ENCODE data around the gene RIPK1. TPM values are rescaled to one million over a fixed set of nuclear protein-coding genes. Genes with fewer than 3 reads are reported as not detected.

RIPK1 gene
- polyA plus RNA-seq, 2 of the 4 experiments (the other 2 are of a cell fraction), result 10.6 to 14.3 TPM

DNA sequence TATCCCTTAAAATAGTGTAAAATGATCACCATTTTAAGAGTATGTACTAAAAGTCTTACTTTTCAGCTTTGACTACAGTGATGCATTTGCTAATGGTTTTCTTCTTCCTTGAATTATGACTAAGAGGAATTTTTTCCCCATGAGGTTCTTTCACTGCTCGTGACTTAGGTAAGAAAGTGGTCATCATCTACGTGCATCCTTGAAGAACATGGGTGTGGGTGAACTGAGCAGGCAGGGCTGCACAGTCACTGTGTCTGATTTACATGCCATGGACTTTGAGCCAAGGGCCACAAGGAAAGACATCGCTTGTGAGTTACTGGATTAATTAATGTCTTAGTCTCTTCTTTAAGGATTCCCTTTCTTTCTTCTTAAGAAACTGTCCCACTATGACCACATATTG, 35.3 kb upstream of the RIPK1 start (continued):
- TF ChIP-seq, protein P1, sequence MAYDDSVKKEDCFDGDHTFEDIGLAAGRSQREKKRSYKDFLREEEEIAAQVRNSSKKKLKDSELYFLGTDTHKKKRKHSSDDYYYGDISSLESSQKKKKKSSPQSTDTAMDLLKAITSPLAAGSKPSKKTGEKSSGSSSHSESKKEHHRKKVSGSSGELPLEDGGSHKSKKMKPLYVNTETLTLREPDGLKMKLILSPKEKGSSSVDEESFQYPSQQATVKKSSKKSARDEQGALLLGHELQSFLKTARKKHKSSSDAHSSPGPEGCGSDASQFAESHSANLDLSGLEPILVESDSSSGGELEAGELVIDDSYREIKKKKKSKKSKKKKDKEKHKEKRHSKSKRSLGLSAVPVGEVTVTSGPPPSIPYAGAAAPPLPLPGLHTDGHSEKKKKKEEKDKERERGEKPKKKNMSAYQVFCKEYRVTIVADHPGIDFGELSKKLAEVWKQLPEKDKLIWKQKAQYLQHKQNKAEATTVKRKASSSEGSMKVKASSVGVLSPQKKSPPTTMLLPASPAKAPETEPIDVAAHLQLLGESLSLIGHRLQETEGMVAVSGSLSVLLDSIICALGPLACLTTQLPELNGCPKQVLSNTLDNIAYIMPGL (CRISPR knock-in tag; IDR thresholded peaks at IDR 0.05; ENCODE audit: borderline replicate concordance), result no peak
- TF ChIP-seq HDAC2 (IDR thresholded peaks at IDR 0.05) (no peak), HOXB13 (CRISPR knock-in tag; IDR thresholded peaks at IDR 0.05; ENCODE audit: low read depth) (no peak), RAD21 (conservative IDR thresholded peaks at IDR 0.05 in 1 of 2, IDR thresholded peaks at IDR 0.05 in 1 of 2) (no peak)

DNA sequence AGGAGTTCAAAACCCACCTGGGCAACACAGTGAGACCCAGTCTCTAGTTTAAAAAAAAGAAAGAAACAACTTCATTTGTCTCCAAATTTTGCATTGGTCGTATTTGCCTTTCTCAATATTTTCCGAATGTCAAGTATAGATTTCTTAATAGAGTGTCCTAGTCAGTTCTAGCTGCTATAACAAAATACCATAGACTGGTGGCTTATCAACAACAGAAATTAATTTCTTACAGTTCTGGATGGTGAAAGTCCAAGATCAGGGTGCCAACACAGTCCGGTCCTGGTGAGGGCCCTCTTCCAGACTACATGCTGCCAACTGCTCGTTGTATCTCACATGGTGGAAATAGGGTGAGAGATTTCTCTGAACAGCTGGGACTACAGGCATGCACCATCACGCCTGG, 34.6 kb upstream of the RIPK1 start:
- CTCF ChIA-PET, result no interaction called here
- DNase-seq (ENCODE audit: low read depth in 1 of 2, low spot score in 1 of 2) (no peak), ATAC-seq (no peak), FAIRE-seq (no peak)
- no peak overlapping the region for H3K27ac ChIP-seq
- TF ChIP-seq BHLHE40 (IDR thresholded peaks at IDR 0.05; ENCODE audit: low read depth, low read length), result no peak
- TF ChIP-seq FOXS1 (CRISPR knock-in tag; IDR thresholded peaks at IDR 0.05), result no peak
- no peak for TF ChIP-seq HDAC2 (IDR thresholded peaks at IDR 0.05)
- TF ChIP-seq HOXB5 (CRISPR knock-in tag; IDR thresholded peaks at IDR 0.05), result no peak
- no peak for TF ChIP-seq RNF2 (IDR thresholded peaks at IDR 0.05; ENCODE audit: borderline replicate concordance, low read depth)
- no peak for TF ChIP-seq ZNF302 (CRISPR knock-in tag; IDR thresholded peaks at IDR 0.05)
- TF ChIP-seq EHMT2 (IDR thresholded peaks at IDR 0.05; ENCODE audit: low read depth), result no peak
- TF ChIP-seq PHF8 (IDR thresholded peaks at IDR 0.05; ENCODE audit: borderline replicate concordance, low read depth), result no peak
- TF ChIP-seq, protein P2, sequence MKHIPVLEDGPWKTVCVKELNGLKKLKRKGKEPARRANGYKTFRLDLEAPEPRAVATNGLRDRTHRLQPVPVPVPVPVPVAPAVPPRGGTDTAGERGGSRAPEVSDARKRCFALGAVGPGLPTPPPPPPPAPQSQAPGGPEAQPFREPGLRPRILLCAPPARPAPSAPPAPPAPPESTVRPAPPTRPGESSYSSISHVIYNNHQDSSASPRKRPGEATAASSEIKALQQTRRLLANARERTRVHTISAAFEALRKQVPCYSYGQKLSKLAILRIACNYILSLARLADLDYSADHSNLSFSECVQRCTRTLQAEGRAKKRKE (CRISPR knock-in tag; IDR thresholded peaks at IDR 0.05; ENCODE audit: low read depth), result no peak
- TF ChIP-seq, protein P3, sequence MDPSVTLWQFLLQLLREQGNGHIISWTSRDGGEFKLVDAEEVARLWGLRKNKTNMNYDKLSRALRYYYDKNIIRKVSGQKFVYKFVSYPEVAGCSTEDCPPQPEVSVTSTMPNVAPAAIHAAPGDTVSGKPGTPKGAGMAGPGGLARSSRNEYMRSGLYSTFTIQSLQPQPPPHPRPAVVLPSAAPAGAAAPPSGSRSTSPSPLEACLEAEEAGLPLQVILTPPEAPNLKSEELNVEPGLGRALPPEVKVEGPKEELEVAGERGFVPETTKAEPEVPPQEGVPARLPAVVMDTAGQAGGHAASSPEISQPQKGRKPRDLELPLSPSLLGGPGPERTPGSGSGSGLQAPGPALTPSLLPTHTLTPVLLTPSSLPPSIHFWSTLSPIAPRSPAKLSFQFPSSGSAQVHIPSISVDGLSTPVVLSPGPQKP (IDR thresholded peaks at IDR 0.05; ENCODE audit: low read depth, low read length), result no peak
- TF ChIP-seq ZC3H11A (IDR thresholded peaks at IDR 0.05), result no peak
- TF ChIP-seq MYC (IDR thresholded peaks at IDR 0.05; ENCODE audit: borderline replicate concordance, low read length), result no peak
- TF ChIP-seq JUNB (IDR thresholded peaks at IDR 0.05), result no peak
- no peak for TF ChIP-seq KDM1A (IDR thresholded peaks at IDR 0.05; ENCODE audit: low read depth)
- TF ChIP-seq TFCP2L1 (CRISPR knock-in tag; IDR thresholded peaks at IDR 0.05), result no peak
- no peak for TF ChIP-seq MAFK (IDR thresholded peaks at IDR 0.05; ENCODE audit: partially characterized antibody)
- TF ChIP-seq FOSL2 (IDR thresholded peaks at IDR 0.05), result no peak
- TF ChIP-seq FOSL2 (CRISPR knock-in tag; IDR thresholded peaks at IDR 0.05), result no peak
- no peak for TF ChIP-seq SREBF2 (IDR thresholded peaks at IDR 0.05)
- TF ChIP-seq POLR2A (IDR thresholded peaks at IDR 0.05; ENCODE audit: low read length), result no peak
- H3K4me1 ChIP-seq, result no peaks in the 10 kb centered on the region
- no peaks in the 10 kb centered on the region; the same call in 2 of the 3 replicates for H3K9me3 ChIP-seq
- H3K4me3 ChIP-seq, result no peak overlapping the region
- no peak overlapping the region for H3K4me2 ChIP-seq
- WGBS (ENCODE audit: missing lambda C conversion rate), result 85% methylated on average over 4 of the region's 5 CpGs
- POLR2A ChIA-PET, result no interaction called here

DNA sequence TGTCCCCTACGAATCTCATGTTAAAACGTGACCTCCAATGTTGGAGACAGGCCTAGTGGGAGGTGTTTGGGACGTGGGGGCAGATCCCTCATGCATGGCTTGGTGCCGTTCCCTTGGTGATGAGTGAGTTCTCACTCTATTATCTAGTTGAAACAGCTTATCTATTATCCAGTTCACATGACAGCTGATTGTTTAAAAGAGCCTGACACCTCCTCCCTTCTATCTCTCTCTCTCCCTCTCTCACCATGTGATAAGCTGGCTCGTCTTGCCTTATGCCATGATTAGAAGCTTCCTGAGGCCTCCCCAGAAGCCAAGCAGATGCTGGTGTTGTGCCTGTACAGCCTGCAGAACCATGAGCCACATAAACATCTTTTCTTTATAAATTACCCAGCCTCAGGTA, 32.9 kb upstream of the RIPK1 start:
- TF ChIP-seq CBX8 (IDR thresholded peaks at IDR 0.05), result no peak
- no peak for TF ChIP-seq HEYL (CRISPR knock-in tag; IDR thresholded peaks at IDR 0.05)
- TF ChIP-seq CEBPB (IDR thresholded peaks at IDR 0.05), result no peak
- no peak for TF ChIP-seq NR3C1 (IDR thresholded peaks at IDR 0.05)
- no peak for TF ChIP-seq CHD4 (IDR thresholded peaks at IDR 0.05; ENCODE audit: borderline replicate concordance)
- no peak for TF ChIP-seq FOSL2 (IDR thresholded peaks at IDR 0.05)
- no peak for TF ChIP-seq FOSL2 (CRISPR knock-in tag; IDR thresholded peaks at IDR 0.05)
- TF ChIP-seq POLR2AphosphoS2 (conservative IDR thresholded peaks at IDR 0.05; ENCODE audit: low read length), result no peak
- no peaks in the 10 kb centered on the region for H3K4me1 ChIP-seq
- CTCF ChIA-PET, result interaction anchor here (1.2 kb wide), 1 partner anchor 19 kb away, joined by 3 read pairs; no protein-coding TSS in a partner anchor
- H3K9me3 ChIP-seq, result no peaks in the 10 kb centered on the region; the same call in 2 of the 3 replicates
- no peak overlapping the region for H3K4me2 ChIP-seq
- no peak overlapping the region for H3K4me3 ChIP-seq
- no peak overlapping the region for H3K27ac ChIP-seq
- 56% methylated on average over 5 of the region's 5 CpGs for WGBS (ENCODE audit: missing lambda C conversion rate)
- FAIRE-seq (no peak), DNase-seq (ENCODE audit: low read depth in 1 of 2, low spot score in 1 of 2) (no peak), ATAC-seq (no peak)
- POLR2A ChIA-PET, result no interaction called here
